GM21447 (cell line): ENCODE results near the gene PODXL2.

ENCODE experiments used
- ATAC-seq: cut with Tn5 transposase; IDR thresholded peaks from one replicate; pipeline ENCODE4 v1.9.1; 2021; ENCODE audit not compliant: unreplicated experiment

Gene PODXL2, protein sequence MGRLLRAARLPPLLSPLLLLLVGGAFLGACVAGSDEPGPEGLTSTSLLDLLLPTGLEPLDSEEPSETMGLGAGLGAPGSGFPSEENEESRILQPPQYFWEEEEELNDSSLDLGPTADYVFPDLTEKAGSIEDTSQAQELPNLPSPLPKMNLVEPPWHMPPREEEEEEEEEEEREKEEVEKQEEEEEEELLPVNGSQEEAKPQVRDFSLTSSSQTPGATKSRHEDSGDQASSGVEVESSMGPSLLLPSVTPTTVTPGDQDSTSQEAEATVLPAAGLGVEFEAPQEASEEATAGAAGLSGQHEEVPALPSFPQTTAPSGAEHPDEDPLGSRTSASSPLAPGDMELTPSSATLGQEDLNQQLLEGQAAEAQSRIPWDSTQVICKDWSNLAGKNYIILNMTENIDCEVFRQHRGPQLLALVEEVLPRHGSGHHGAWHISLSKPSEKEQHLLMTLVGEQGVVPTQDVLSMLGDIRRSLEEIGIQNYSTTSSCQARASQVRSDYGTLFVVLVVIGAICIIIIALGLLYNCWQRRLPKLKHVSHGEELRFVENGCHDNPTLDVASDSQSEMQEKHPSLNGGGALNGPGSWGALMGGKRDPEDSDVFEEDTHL

DNA sequence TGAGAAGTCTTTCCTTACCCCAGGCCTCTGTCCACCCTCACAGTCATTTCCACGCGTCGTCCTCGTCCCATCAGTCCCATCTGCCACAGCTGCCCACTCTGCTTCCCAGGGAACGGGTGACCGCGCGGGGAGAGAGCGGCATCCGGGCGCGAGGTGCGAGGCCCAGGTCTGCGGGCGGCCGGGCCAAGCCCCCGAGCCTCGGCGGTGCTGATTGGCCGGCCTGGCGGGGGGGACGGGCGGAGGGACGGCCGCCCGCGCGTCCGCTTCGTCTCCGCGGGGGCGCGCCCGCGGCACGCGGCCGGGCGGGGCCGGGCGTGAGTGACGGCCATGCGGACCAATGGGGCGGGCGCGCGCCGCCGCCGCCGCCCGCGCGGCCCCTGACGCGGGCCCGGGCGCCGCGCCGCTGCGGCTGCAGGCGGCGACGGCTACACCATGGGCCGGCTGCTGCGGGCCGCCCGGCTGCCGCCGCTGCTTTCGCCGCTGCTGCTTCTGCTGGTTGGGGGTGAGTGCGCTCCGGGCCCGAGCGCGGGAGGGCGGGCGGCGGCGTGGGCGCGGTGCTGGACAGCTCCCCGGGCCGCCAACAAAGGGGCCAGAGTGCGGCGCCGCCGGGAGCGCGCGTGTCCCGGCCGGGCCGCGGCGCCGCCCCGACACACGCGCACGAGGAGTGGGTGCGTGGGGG is at the start of gene PODXL2:
TSS of gene PODXL2 (plus strand) at position 398 of the 679 bp plus-strand sequence. CDS start at position 433, 35 bp downstream.
- ATAC-seq, result no peak

DNA sequence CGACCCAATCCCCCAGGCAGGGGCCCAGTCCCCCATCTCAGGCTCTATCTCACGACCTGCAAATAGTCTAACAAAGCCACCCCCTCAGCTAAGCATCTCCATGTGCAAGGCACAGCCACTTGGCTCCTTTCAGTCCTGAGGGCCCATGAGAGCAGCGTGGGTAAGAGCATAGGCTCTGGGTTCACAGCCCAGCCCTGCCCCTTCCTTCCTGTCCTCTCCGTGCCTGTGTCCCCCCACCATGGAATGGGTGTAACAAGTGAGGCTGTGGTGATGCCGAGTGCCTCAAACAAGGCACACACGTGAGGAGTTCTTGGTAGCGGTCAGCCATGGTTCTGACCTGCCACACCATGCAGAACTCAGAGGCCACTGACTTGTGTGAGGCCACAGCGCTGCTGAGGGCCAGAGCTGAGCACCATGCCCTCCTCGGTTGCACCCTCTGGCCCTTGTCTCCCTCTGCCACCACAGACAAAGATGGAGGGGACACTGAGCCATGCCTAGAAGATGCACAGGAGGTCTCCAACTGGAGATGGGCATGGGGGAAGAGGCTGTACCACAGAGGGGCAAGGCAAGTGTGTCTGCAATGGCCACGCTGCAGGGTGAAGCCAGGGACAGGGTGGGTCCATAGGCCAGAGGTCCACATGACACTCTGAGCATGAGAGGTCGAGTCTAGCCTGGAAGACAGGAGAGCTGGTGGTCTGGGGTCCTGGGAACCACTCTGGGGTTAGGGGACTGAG is 48.5 kb upstream of the PODXL2 start:
- no peak for ATAC-seq

DNA sequence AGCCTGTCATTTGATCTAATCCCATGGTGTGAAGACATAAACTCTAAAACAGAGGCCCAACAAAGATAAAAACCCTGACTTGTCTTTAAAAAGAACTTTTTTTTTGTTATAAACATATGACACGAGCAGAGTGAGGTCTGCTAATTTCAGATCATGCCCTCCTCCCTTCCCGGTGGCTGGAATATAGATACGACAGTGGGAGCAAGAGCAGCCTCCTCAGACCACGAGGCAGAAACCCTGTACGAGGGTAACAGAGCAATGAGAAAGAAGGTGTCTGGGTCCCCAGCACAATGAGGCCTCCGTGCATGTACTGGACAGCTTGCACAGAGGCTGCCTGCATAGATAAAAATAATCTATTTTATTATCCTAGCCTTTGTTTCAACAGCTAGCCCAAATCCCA is 44.3 kb upstream of the PODXL2 start:
- ATAC-seq, result no peak

DNA sequence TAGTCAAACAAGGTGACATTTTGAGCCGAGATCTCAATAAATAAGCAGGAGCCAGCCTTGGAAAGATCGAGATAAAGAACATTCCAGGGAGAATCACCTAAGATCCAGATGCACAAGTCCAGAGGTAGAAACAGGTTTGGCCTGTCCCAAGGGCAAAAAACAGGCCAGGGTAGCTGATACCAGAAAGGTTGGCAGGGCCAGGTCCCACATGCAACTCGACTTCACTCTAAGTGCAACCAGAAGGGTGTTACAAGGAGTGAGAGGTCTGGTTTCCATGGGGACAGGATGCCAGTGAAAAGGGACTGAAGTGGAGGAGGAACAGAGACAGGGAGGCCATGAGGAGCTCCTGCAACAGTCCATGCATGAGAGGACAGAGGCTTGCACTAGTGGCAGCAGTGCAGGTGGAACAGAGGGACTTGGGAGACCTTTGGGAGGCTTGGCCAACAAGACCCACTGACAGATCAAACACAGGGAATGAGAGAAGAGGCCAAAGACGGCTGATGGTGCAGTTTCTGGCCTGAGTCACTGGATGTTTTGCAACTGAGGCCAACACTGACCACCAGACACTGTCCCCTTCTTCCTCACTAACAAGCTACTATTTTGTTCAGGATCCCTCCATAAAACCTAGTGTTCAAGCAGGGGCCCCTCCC is 43.7 kb upstream of the PODXL2 start:
- ATAC-seq, result no peak

DNA sequence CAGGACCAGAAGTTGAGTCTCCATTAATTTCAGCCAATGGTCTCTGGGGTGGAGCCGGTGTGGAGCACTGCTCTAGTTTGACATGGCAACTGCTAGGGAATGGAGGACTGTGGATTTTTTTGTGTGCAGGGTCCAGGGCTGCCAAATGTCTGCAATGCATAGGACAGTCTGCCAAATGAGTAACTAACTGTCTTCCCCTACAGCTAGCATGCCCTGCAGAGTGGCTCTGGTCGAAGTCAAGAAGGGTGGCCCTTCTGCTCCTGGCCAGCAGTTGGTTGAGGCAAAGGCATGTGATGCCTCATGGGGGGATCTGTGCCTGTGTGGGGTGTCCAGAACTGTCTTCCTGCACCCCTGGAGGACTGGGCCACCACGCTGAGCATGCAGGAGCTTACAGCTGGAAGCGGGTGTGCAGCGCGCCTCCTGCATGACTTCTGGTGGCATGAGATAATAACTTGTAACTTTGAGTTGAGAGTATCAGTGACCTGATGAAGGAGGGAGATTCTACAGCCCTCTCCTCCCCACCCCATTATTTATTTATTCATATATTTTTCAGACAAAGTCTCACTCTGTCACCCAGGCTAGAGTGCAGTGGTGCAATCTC is 43.1 kb upstream of the PODXL2 start:
- no peak for ATAC-seq

DNA sequence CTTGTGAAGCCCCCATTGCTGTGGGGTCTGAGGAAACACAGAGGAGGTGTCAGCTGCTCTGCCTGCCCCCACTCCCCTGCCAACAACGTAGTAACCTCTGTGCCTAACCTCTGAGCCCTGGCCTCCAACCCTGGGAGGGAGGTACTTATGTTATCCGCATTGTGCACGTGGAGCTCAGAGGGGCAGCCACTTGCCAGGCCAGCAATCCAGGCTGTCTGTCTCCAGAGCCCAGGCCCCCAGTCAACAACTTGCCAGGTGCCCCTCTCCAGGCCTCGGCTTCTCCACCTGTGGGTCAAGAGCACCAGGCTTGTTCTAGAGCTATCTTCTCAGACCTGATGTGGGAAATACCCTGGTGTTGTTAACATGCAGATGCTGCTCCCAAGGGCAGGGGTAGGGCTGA is 41.1 kb upstream of the PODXL2 start:
- ATAC-seq, result no peak

DNA sequence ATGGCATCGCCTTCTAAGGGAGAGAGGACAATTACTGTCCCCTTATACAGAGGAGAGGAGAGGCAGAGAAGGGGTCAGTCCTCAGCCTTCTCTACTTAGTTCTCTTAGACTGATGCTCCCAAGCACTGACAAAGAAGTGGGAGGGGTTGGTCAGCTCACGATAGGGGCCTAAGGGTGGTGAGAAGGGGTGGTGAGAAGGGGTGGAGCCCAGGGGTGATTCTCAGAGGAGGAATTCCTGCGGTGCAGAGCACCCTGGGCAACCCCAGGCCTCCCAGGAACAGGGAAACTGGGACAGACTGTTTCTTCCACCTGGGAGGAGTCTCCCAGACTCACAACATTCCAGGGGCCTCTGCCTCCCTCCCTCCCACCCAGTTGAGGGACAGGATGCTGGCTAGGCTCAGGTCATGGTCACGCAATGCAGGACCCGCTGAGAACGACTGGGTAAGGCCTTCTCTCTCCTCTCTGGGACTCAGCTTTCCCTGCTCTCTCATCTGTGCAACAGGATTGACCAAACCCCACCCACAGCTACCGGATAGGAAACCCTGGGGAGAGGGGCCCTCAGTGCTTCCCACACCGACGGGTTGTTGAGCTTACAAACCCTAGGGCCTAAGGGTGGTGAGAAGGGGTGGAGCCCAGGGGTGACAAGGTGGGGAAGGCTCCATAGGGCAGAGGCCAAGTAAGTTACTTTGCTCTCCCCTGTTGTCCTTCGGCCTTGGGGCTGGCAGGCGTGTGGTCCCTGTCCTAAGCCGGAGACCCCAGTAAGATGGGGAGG is 40.0 kb upstream of the PODXL2 start:
- ATAC-seq, result no peak

DNA sequence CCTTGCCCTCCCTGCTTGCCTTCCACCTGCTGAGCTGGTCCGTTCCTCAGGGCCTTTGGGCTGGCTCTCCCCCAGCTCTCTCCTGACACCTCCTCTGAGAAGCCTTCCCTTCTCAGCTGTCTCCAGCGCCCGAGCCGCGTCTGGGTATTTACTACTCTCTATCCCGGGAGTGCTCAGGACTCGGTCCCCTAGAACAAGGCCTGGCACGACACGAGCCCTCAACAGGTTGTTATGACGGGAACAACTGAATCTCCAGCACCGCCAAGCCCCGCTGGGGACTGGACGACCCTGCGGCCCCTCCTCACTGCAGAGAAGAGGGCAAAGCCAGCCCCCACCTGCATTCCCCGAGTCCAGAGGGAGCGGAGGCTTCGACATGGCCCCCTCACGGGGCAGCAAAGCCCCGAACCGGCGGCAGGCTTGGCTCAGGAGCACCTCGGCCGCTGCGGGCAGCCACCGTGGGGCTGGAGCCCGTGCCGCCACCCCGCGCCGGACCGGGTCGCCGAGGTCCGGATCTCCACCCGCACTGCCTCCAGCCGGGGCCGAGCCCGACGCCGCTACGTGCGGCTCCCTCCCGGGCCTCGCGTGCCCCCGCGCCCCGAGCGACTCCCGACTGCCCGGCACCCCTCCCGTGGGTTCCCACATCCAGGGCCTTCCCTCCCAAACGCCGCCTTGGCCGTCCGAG is 39.2 kb upstream of the PODXL2 start:
- ATAC-seq, result peak; percentile 0

DNA sequence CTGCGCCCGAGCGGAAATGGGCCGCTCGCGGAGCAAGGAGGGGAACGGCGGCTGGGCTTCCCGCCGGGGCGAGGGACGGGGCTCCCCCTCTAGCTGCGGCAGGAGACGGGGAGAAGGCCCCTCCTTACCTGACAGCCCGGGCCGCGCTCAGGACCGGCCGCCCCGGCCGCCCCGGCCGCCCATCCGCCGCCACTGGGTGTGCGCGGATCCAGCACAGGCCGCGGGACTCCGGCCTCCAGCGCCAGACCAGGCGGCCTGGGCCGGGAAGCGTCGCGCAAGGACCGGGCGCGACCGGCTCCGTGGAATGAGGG is 38.7 kb upstream of the PODXL2 start:
- peak; percentile 28 for ATAC-seq

DNA sequence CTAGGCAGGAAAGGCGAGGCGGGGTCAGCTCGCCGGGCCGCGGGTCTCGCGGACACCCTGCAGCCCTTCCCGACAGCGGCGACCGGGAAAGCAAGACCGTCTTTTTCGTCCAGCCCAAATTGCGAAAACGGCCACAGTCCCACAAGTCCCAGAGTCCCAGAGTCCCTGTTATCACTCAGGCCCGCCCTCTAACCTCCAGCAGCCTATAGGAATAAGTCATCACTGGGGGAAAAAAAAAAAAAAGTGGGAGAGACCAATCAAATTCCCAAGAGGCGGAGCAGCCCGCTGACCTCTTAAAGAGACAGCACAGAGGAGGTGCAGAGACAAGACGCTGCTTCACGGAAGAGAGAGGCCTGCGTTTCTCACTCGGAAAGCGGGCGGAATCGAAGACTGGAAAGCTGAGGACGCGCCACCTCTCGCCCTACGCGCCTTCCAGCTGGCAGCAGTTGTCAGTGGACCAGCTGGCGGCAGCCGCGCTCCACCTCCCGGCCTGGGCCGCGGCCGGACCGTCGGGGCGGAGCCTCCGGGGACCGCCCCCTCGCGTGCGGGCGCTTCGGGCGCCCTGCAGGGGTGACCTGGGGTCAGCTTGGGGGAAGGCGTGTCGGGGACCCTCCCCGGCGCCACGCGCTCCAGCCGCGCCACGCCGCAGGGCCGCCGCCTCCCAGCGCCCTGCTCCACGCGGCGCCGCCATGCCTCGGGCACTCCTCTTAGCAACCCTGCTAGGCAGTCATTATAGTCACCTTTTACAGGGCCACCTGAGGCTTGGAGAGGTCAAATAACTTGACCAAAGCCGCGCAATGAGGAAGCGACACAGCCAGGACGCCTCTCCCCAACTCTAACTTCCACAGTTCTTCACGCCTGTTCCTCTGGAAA is 38.2 kb upstream of the PODXL2 start, which contains the start of gene TPRA1:
TSS of gene TPRA1 (minus strand) at position 141 of the 873 bp plus-strand sequence. CDS start 10,587 bp downstream, outside the sequence.
- ATAC-seq, result peak; percentile 78

DNA sequence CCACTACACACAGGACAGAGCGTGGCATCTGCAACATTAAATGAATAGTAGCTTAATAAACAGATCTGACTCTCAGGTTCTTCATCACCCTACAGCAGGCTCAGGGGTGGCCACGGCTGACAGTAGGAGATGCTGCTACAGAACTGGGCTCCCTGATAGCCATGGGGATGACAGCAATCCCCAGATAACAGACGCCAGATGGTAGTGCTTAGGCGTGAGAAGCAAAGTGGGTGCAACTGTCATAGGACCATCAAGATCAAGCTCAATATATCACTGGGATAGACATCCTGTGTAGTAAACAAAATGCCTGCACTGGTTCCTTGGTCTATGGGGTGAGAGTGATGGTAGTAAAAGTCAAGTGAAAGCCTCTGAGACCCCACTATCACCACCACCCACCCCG is 35.8 kb upstream of the PODXL2 start:
- no peak for ATAC-seq

DNA sequence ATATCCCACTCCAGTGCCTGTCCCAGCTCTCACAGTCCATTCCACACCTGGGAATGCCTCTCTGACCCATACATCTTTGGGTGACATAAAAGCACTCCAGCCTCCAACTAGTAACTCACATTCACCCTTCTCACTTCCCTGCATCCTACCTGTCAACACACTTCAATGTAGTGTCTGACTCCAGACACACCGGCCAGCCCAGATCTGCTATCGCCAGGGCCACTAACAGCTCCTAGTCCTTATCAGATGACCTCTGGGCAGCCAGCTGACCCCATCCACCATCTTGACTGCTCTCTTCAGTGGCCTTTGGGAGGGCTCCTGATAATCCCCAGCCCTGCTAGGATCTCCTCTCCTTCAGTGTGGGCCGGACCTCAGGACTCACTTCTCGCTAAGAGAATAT is 33.7 kb upstream of the PODXL2 start:
- no peak for ATAC-seq

DNA sequence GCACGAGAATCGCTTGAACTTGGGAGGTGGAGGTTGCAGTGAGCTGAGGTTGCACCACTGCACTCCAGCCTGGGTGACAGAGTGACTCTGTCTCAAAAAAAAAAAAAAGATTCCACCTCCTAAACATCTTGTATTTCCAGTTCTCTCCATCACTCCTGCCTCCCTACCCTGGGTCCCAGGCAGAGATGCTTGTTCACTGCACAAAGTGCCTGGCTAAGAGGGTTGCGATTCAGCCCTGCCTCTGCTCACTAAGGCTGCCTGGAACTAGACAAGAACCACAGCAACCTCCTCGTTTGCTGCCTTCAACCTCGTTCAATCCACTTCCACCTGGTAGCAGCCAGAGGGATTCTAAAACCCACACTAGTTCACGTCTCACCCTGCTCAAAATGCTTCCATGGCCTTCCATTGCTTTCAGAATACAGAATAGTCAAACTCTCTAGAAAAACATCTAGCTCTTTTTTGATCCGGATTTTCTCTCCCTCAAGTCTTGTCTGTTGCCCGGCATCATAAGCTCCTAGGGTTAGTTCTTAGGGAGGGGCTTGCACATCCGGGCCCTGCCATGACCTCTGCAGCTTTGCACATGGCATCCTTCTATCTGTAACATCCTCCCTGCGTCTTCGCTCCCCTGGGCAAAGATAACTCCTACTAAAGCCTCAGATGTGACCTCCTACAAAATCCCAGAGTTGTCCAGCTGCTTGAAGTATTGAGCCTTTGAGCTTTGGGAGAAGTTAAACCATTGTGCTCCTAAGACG is 31.8 kb upstream of the PODXL2 start:
- no peak for ATAC-seq

DNA sequence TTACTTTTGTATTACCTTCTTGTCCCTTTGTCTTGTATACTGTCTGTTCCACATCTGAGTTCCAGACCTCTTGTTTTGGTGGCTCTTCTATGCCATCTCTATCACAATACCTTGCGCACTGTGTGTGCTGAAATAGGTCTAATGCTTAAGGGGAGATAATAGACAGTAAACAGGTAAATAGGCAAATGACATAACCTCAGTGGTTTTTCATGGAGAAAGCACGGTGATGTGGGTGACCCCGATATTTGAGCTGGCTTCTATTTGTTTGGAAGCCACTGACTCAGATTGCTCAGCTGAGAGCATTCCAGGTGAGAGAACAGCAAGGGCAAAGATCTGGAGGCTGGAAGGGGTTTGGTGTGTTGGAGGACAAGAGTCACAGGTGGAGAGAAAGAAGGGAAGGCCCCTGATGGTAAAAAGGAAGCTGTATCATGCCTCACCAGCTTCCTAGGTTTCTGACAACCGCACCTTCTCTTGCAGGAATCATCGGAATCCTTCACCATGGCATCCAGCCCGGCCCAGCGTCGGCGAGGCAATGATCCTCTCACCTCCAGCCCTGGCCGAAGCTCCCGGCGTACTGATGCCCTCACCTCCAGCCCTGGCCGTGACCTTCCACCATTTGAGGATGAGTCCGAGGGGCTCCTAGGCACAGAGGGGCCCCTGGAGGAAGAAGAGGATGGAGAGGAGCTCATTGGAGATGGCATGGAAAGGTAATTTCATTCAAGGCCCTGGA is 30.0 kb upstream of the PODXL2 start:
- ATAC-seq, result no peak

DNA sequence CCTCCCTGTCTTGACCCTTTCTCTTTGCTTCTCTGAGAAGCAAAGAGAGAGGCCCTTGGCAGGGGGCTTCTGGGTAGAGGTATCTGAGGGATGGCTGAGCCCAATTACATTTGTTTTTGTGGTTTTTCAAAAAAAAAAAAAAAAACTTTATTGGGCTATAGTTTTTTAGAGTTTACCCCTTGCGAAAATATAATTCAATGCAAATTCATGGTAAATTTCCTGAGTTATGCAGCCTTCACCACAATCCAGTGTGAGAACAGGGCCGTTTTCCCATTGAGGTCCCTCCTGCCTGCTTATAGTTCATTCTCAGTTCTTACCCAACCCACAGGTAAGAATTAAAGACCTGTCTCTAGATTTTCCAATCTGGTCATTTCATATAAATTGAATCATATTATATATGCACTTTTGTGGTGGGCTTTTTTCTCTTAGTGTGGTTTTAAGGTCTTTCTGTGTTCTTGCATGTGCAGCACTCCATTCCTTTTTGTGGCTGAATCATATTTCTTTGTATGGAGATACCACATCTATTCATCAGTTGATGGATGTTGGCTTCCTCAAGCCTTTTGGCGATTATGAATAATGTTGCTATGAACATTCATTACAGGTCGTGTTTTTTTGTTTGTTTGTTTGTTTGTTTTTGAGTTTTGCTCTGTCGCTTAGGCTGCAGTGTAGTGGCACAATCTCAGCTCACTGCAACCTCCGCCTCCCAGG is 28.1 kb upstream of the PODXL2 start:
- no peak for ATAC-seq

DNA sequence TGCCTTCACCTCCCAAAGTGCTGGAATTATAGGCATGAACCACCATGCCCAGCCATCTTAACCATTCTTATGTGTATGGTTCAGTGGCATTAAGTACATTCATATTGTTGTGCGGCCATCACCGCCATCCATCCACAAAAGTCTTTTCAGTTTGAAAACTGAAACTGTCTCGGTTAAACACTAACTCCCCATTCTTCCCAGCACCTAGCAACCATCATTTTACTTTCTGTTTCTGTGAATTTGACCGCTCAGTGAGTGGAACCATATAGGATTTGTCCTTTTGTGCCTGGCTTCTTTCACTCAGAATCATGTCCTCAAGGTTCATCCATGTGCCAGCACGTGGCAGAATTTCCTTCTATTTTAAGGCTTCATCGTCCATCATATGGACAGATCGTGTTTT is 24.9 kb upstream of the PODXL2 start:
- no peak for ATAC-seq
